NT2/D1 (cell line): Measurements from ENCODE around the gene OR4F15.

ENCODE experiments used
- SUZ12 ChIP-seq: IDR thresholded peaks from 2 replicates; pipeline ENCODE4 v1.6.1; 2011; ENCODE audit not compliant: insufficient read length, insufficient read depth; ENCODE audit errors: extremely low read depth
- YY1 ChIP-seq: IDR thresholded peaks from 2 replicates; pipeline ENCODE4 v1.6.1; 2011; ENCODE audit not compliant: insufficient read length, insufficient read depth
- ZNF274 ChIP-seq: IDR thresholded peaks from 2 replicates; pipeline ENCODE4 v1.6.1; 2011; ENCODE audit warnings: mild to moderate bottlenecking, low read depth, low read length

- no peak for TF ChIP-seq YY1
- no peak for TF ChIP-seq SUZ12
- TF ChIP-seq ZNF274: no peak
Measured at GRCh38 chr15:101852356-101852755, 40.4 kb downstream of the OR4F15 start.
